ENCODE data around the gene PIGU. TPM values are rescaled to one million over a fixed set of nuclear protein-coding genes. Genes with fewer than 3 reads are reported as not detected.
A peak's percentile ranks its signal among the peaks of the same experiment; 100 is the strongest.

Gene PIGU
- total and polyA plus RNA-seq, 2 of the 13 experiments (the other 11 are each of a cell fraction or from before 2014, with no cell fraction given), result 45.5 to 231 TPM

DNA sequence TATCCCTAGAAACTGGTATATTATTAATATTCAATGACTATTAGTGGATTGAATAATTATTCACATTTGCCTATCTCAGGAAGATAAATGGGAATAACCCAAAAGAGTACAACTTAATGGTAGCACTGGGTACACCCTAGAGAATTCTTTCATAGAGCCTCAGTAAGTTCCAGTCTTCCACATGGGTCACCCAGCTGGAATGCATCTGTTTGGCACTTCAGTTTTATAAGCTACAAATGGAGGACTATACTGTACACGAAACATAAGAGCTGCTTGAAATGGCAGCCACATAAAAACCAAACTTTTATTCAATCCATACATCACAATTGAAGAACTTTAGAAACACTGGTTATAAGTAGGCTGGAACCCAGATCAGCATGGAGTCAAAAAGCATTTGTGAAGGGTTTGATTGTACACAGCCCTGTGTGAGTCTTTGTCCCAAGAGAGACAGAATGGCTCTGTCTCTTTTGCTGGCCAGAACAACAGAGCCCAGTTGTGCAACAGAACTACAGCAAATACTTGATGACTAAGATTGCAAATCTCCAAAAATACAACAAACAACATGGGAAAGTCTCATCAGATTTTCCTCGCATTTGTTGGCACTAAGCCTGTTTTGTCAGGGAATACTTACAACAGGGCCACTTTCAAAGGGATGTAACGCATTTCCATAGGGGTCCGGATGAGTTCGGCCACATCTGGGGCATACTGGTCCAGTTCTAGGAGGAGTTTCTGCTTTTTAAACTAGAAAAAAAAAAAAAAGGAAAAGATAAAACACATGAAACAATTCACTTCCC lies 39.5 kb downstream of the PIGU start (continued):
- TF ChIP-seq, protein P1, sequence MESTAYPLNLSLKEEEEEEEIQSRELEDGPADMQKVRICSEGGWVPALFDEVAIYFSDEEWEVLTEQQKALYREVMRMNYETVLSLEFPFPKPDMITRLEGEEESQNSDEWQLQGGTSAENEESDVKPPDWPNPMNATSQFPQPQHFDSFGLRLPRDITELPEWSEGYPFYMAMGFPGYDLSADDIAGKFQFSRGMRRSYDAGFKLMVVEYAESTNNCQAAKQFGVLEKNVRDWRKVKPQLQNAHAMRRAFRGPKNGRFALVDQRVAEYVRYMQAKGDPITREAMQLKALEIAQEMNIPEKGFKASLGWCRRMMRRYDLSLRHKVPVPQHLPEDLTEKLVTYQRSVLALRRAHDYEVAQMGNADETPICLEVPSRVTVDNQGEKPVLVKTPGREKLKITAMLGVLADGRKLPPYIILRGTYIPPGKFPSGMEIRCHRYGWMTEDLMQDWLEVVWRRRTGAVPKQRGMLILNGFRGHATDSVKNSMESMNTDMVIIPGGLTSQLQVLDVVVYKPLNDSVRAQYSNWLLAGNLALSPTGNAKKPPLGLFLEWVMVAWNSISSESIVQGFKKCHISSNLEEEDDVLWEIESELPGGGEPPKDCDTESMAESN (CRISPR knock-in tag; conservative IDR thresholded peaks at IDR 0.05), result no peak
- no peak for TF ChIP-seq AHR (CRISPR knock-in tag; IDR thresholded peaks at IDR 0.05)
- no peak for TF ChIP-seq ZNF557 (CRISPR knock-in tag; IDR thresholded peaks at IDR 0.05)
- TF ChIP-seq XRCC5 (optimal IDR thresholded peaks at IDR 0.05; ENCODE audit: low read length), result no peak
- TF ChIP-seq NFRKB (IDR thresholded peaks at IDR 0.05), result no peak
- TF ChIP-seq TBX3 (IDR thresholded peaks at IDR 0.05; ENCODE audit: borderline replicate concordance), result peak; percentile 30; the same call in 1 of the 2 replicates
- no peak for TF ChIP-seq SALL1 (CRISPR knock-in tag; IDR thresholded peaks at IDR 0.05)
- no peak for TF ChIP-seq ZFP90 (CRISPR knock-in tag; IDR thresholded peaks at IDR 0.05; ENCODE audit: borderline replicate concordance)
- TF ChIP-seq, protein P2, sequence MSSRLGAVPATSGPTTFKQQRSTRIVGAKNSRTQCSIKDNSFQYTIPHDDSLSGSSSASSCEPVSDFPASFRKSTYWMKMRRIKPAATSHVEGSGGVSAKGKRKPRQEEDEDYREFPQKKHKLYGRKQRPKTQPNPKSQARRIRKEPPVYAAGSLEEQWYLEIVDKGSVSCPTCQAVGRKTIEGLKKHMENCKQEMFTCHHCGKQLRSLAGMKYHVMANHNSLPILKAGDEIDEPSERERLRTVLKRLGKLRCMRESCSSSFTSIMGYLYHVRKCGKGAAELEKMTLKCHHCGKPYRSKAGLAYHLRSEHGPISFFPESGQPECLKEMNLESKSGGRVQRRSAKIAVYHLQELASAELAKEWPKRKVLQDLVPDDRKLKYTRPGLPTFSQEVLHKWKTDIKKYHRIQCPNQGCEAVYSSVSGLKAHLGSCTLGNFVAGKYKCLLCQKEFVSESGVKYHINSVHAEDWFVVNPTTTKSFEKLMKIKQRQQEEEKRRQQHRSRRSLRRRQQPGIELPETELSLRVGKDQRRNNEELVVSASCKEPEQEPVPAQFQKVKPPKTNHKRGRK (CRISPR knock-in tag; IDR thresholded peaks at IDR 0.05), result no peak
- TF ChIP-seq ZSCAN25 (CRISPR knock-in tag; IDR thresholded peaks at IDR 0.05), result no peak
- no peak for TF ChIP-seq SAFB2 (CRISPR knock-in tag; IDR thresholded peaks at IDR 0.05; ENCODE audit: borderline replicate concordance, low read depth)
- no peak for TF ChIP-seq HOXA7 (CRISPR knock-in tag; IDR thresholded peaks at IDR 0.05)
- no peak for TF ChIP-seq ZFP36 (IDR thresholded peaks at IDR 0.05; ENCODE audit: borderline replicate concordance, low read depth, low read length, partially characterized antibody)
- TF ChIP-seq, protein P3, sequence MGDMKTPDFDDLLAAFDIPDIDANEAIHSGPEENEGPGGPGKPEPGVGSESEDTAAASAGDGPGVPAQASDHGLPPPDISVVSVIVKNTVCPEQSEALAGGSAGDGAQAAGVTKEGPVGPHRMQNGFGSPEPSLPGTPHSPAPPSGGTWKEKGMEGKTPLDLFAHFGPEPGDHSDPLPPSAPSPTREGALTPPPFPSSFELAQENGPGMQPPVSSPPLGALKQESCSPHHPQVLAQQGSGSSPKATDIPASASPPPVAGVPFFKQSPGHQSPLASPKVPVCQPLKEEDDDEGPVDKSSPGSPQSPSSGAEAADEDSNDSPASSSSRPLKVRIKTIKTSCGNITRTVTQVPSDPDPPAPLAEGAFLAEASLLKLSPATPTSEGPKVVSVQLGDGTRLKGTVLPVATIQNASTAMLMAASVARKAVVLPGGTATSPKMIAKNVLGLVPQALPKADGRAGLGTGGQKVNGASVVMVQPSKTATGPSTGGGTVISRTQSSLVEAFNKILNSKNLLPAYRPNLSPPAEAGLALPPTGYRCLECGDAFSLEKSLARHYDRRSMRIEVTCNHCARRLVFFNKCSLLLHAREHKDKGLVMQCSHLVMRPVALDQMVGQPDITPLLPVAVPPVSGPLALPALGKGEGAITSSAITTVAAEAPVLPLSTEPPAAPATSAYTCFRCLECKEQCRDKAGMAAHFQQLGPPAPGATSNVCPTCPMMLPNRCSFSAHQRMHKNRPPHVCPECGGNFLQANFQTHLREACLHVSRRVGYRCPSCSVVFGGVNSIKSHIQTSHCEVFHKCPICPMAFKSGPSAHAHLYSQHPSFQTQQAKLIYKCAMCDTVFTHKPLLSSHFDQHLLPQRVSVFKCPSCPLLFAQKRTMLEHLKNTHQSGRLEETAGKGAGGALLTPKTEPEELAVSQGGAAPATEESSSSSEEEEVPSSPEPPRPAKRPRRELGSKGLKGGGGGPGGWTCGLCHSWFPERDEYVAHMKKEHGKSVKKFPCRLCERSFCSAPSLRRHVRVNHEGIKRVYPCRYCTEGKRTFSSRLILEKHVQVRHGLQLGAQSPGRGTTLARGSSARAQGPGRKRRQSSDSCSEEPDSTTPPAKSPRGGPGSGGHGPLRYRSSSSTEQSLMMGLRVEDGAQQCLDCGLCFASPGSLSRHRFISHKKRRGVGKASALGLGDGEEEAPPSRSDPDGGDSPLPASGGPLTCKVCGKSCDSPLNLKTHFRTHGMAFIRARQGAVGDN (CRISPR knock-in tag; IDR thresholded peaks at IDR 0.05), result no peak
- TF ChIP-seq CC2D1A (CRISPR knock-in tag; IDR thresholded peaks at IDR 0.05), result no peak
- TF ChIP-seq ZZZ3 (CRISPR knock-in tag; IDR thresholded peaks at IDR 0.05; ENCODE audit: borderline replicate concordance), result no peak
- 0 out of 2 replicates have a peak, but pooled peaks have one; percentile 26 for TF ChIP-seq ZNF331 (CRISPR knock-in tag; IDR thresholded peaks at IDR 0.05)
- no peak for TF ChIP-seq ZNF768 (CRISPR knock-in tag; IDR thresholded peaks at IDR 0.05)
- TF ChIP-seq, protein P4, sequence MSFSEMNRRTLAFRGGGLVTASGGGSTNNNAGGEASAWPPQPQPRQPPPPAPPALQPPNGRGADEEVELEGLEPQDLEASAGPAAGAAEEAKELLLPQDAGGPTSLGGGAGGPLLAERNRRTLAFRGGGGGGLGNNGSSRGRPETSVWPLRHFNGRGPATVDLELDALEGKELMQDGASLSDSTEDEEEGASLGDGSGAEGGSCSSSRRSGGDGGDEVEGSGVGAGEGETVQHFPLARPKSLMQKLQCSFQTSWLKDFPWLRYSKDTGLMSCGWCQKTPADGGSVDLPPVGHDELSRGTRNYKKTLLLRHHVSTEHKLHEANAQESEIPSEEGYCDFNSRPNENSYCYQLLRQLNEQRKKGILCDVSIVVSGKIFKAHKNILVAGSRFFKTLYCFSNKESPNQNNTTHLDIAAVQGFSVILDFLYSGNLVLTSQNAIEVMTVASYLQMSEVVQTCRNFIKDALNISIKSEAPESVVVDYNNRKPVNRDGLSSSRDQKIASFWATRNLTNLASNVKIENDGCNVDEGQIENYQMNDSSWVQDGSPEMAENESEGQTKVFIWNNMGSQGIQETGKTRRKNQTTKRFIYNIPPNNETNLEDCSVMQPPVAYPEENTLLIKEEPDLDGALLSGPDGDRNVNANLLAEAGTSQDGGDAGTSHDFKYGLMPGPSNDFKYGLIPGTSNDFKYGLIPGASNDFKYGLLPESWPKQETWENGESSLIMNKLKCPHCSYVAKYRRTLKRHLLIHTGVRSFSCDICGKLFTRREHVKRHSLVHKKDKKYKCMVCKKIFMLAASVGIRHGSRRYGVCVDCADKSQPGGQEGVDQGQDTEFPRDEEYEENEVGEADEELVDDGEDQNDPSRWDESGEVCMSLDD (CRISPR knock-in tag; IDR thresholded peaks at IDR 0.05; ENCODE audit: borderline replicate concordance), result no peak
- no peak for TF ChIP-seq ZNF205 (CRISPR knock-in tag; IDR thresholded peaks at IDR 0.05)
